GM12873 (cell line): ENCODE results near the gene MARS1.

Experiments used
- TF ChIP-seq, protein P1 (sequence below): IDR thresholded peaks from 2 replicates; pipeline ENCODE4 v1.5.1; 2012; ENCODE audit warnings: low read depth, mild to moderate bottlenecking, moderate library complexity, low read length, control low read depth; ENCODE audit not compliant: insufficient read depth; ENCODE audit errors: missing control alignments

Gene MARS1

GRCh38 chr12:57513266-57513665, 25.4 kb downstream of the MARS1 start:
- TF ChIP-seq, protein P1, sequence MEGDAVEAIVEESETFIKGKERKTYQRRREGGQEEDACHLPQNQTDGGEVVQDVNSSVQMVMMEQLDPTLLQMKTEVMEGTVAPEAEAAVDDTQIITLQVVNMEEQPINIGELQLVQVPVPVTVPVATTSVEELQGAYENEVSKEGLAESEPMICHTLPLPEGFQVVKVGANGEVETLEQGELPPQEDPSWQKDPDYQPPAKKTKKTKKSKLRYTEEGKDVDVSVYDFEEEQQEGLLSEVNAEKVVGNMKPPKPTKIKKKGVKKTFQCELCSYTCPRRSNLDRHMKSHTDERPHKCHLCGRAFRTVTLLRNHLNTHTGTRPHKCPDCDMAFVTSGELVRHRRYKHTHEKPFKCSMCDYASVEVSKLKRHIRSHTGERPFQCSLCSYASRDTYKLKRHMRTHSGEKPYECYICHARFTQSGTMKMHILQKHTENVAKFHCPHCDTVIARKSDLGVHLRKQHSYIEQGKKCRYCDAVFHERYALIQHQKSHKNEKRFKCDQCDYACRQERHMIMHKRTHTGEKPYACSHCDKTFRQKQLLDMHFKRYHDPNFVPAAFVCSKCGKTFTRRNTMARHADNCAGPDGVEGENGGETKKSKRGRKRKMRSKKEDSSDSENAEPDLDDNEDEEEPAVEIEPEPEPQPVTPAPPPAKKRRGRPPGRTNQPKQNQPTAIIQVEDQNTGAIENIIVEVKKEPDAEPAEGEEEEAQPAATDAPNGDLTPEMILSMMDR, result no peak

GRCh38 chr12:57514720-57515407, 27.0 kb downstream of the MARS1 start:
- TF ChIP-seq, protein P1, result no peak

- TF ChIP-seq, protein P1, result no peak
Observed at GRCh38 chr12:57515408-57515933, 27.6 kb downstream of the MARS1 start.

DNA sequence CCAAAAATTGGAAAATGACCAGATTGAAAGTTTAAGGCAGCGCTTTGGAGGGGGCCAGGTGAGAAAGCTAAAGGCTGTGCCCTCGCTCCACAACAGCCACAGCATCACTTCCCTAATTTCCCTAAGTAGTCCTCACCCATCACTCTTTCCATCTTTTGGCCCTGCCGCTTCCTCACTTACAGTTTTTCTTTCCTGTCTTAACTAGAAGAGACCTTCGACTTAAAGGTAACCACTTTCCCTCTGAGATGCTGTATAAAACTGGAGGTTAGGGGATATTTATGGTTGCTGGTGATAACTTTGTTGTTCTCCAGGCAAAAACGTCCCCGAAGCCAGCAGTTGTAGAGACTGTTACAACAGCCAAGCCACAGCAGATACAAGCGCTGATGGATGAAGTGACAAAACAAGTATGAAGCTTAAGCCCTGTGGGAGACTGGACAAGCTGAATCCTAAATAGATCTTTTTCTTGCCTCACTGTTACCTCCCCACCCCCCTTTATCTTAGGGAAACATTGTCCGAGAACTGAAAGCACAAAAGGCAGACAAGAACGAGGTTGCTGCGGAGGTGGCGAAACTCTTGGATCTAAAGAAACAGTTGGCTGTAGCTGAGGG, 28.2 kb downstream of the MARS1 start:
- TF ChIP-seq, protein P1, result no peak

DNA sequence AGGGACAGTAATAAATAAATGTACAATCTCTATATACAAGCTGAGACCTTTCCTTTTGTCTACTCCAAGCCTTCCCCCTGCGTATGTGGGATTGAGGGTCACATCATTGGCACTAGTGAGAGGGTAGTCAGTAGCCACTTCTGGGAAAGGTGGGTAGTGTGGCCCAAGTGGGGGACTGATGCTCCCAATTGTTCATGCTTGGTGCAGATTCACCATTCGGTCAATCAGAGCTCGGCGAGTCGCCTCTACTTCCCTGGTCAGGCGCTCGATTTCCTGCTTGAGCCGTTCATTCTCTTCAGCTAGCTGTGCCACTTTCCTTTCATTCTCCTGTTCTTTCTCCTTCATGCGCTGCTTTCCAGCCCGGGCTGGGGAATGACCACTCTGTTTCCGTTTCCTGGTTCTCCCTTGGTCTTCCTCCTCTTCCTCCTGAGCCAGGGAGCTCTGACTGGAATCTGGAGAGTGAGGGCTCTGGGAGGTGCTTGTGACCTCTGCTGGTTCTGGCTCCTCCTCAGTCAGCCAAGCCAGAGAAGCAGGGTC, 28.8 kb downstream of the MARS1 start:
- TF ChIP-seq, protein P1, result no peak

DNA sequence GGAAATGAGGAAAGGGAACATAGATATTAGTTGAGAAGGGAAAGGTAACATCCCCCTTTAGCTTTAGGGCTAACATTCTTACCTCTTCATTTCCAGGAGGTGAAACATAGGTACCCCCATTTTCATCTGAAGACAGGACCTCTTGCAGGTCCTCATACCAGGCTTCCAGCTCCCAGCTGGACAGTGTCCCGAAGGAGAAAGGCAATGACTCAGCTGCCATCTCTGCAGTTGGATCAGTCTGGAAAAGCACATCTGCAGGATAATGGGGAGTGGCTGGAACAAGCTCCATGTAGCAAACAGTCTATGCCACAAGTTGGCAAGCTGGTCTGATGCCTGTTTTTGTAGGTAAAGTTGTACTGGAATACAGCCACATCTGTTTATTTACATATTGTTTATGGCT, 29.3 kb downstream of the MARS1 start:
- TF ChIP-seq, protein P1, result no peak

GRCh38 chr12:57518176-57518919, 30.5 kb downstream of the MARS1 start:
- TF ChIP-seq, protein P1, result no peak
